GM12872 (cell line): Measurements from ENCODE around the gene ATP4A.

Source experiments
- TF ChIP-seq, protein P1 (sequence below): IDR thresholded peaks from 3 replicates; pipeline ENCODE4 v1.5.1; 2011; ENCODE audit warnings: low read depth, mild to moderate bottlenecking, low read length, moderate library complexity; ENCODE audit not compliant: insufficient read depth

ATP4A gene

DNA sequence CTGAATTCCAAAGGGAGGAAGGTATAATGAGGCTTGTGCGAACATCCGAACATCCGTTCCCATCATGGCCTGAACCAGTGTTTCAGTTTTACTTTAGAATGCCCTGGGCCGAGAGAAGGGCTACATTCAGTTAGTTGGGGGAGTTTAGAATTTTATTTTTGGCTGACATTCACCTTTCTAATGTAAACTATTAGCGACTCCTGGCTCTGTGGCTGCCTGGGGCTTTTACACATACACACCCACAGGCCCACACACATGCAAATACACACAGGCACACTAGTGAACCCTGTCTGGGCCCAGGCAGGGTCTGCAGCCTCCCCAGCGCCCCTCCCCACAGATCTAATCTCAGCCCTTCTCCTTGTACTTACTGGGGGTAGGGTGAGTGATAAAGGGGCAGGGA lies 24.1 kb downstream of the ATP4A start:
- TF ChIP-seq, protein P1, sequence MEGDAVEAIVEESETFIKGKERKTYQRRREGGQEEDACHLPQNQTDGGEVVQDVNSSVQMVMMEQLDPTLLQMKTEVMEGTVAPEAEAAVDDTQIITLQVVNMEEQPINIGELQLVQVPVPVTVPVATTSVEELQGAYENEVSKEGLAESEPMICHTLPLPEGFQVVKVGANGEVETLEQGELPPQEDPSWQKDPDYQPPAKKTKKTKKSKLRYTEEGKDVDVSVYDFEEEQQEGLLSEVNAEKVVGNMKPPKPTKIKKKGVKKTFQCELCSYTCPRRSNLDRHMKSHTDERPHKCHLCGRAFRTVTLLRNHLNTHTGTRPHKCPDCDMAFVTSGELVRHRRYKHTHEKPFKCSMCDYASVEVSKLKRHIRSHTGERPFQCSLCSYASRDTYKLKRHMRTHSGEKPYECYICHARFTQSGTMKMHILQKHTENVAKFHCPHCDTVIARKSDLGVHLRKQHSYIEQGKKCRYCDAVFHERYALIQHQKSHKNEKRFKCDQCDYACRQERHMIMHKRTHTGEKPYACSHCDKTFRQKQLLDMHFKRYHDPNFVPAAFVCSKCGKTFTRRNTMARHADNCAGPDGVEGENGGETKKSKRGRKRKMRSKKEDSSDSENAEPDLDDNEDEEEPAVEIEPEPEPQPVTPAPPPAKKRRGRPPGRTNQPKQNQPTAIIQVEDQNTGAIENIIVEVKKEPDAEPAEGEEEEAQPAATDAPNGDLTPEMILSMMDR, result no peak

DNA sequence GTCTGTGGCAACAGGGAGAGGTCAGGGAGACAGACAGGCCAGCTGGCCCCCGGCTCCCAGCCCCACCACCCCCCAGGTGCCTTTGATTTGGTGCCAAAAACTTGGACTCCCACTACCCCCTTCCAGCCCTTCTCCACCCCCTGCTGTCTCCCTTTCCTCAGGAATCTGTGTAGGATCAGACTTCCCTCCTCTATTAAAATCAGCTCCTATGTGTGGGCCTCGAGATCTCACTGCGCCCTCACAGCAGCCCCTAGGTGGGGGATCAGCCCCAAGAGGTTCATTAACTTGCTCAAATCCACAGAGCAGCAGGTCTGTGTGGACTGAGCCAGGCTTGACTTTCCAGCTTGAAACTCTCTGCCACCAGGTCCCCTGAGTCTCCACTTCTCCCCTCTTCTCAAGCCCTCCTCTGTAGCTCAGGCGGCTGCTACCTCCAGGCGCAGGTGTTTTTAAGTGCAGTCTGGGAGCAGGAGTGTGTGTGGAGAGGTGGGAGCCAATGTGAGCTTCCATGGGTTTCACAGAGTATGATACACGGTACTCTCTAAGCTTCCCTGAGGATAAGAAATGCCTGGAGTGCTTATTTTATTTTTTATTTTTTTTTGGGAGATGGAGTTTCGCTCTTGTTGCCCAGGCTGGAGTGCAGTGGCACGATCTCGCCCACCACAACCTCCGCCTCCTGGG lies 28.5 kb downstream of the ATP4A start:
- TF ChIP-seq, protein P1, result no peak

DNA sequence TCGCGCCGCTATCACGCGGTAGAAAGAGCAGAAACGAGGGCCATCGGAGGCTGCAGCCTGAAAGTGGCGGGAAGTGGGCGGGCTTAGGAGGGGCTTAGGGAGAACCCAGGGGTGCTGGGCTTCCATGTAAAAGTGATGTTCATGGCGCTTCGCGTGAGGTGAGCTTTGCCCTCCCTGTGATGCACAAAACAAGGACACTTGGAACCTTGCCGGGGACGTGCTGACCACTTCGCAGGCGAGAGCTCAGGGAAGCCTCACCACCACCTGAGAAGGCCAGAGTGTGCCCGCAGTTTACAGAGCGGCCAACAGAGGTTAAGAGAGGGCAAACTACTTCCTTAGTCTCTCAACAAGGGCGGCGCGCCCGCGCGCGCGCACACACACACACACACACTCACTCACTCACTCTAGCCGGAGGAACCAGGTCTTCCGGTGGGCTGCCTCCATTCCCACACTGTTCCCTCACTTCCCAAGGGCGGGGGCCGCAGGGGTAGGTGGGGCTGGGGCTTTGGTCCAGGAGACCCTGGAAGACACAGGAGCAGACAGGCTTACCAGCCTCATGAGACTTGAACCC lies 29.6 kb downstream of the ATP4A start:
- TF ChIP-seq, protein P1, result no peak

DNA sequence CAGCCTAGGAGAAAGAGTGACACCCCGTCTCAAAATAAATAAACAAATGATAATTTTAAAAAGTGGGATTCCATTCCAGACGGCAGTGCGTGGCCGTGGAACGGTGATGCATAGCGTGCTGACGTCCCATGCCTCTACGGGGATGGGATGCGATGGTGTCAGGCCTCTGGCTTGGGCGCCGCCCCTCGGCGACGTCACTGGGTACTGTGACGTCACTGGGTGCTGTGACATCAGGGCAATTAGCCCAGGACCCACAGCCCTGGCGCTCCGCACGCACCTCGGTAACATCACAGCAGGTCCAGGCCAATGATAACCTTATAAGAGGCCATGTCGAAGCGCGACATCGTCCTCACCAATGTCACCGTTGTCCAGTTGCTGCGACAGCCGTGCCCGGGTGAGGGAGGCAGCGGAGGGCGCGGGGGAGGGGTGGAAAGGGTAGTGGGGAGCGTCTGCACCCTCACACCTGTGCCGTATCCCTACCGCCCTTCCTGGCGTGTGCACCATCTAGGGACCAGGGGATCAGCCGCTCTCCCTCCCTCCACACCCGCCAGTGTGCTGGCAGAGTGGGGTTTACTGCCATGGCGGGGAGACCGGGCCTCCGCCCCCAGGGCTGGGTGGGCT lies 30.1 kb downstream of the ATP4A start, which contains the start of gene GAPDHS:
GAPDHS (plus strand) TSS at position 256 of the 621 bp plus-strand sequence; CDS start at position 328, 72 bp downstream.
- TF ChIP-seq, protein P1, result no peak

DNA sequence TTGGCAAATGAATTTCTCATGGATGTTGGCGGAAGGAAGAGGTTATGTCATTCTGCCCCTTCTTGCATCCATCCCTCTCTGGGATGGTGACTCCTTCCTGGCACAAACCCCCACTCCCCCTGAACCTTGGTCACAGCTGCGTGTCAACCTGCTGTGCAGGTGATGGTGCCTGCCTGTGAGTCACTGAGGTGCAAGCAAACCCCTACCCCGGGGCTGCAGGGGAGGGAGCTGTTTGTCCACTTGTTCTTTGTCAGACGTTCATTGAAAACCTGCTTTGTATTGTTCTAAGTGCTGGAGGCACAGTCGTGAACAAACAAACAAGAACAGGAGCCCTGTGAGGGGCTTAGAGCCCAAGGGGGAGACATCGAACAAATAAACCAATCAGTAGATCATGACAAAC lies 32.2 kb downstream of the ATP4A start:
- TF ChIP-seq, protein P1, result no peak

DNA sequence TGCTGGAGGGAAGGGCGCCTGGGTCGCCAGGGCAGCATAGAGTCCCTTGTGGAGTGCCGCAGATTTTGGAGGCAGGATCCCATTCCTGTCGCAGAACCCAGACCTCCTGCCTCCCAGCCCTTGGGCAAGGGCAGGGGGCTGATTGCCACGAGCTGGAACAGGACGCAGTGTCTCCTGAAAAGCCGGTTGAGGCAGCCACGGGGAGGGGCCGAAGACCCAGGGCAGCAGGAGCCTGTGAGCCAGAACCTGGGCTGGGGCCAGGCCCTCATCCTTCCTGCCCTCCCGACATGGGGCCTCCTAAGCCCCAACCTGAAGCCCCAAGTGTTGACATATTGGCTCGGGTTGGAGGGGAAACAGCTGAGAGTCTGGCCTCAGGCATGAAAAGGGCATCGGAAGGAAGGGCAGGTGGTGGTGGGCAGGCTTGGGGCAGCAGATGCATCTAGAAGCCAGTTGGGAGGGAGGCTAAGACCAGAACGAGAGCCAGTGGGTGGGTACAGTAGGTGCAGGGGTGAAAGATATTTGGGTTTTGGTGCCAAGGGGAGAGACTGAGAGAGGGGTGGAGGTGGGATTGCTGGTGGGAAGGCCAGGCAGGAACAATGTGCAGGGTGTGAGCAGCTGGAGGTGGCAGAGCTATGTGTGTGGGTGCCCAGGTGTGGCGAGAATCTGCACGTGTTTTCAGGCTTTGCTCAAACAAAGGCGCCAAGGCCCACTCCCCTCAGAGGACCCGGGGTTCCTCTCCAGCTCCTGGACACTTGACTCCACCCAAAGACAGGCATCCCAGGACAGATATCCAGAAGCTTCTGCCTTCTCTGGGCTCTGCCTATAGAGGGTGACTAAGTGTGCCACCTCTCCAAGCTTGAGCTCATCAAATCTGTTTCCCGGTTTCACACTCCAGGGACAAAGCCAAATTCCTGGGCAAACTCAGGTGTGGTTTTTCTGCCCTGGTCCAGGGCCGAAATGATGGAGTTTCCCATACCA lies 33.9 kb downstream of the ATP4A start:
- TF ChIP-seq, protein P1, result no peak
